Pancreas (tissue), 10 donors: ENCODE results near the gene OR52N1. TPM values are rescaled to one million over a fixed set of nuclear protein-coding genes. Genes with fewer than 3 reads are reported as not detected.

Experiments used
- ATAC-seq, 4 donors: fragments of 200-7000 bp; cut with Tn5 transposase; one replicate each; pipeline versions ENCODE4 v1.8.0 to v1.9.1; 2020; ENCODE audit warnings: mild to moderate bottlenecking in 4 of 4, moderate library complexity in 4 of 4
- DNase-seq, 6 donors: peaks; one replicate each; pipeline ENCODE4 v3.0.0-alpha.2; 2020
- FAIRE-seq: peaks from 2 replicates; lab custom pipeline; 2012; peaks lifted over from hg19 to GRCh38; lab: Jason Lieb, UNC
- H3K27ac ChIP-seq, 4 donors: fragments of 200-600 bp; sonication (generic); 1 replicate in 3 of 4; 2 replicates in 1 of 4; pipeline versions ENCODE4 v1.5.0 to v1.8.0; 2020
- H3K27me3 ChIP-seq, 4 donors: fragments of 200-600 bp; one replicate each; pipeline ENCODE4 v1.8.0; 2021
- H3K36me3 ChIP-seq, 3 donors: fragments of 200-600 bp; sonication (generic) in 1 of 3; one replicate each; pipeline versions ENCODE4 v1.5.0 to v1.8.0; 2020 to 2021
- H3K4me1 ChIP-seq, 3 donors: fragments of 200-600 bp; one replicate each; pipeline ENCODE4 v1.8.0; 2021
- H3K4me3 ChIP-seq, 4 donors: fragments of 200-600 bp; sonication (generic) in 2 of 4; one replicate each; pipeline versions ENCODE4 v1.5.0 to v1.8.0; 2020 to 2021
- H3K9me3 ChIP-seq, 4 donors: fragments of 200-600 bp; one replicate each; pipeline ENCODE4 v1.8.0; 2021
- intact Hi-C, 3 donors: fragments of 100-400 bp; cut with DNase I; formaldehyde crosslinking; loops; one replicate each; pipeline versions ENCODE4 v1.11.1 to v1.14.2; 2022
- polyA plus RNA-seq, 2 donors: library from polyadenylated mRNA; stranded (reverse); fragments of 200-250 nt; gene quantifications; one replicate each; pipeline ENCODE4 v1.2.3, GENCODE V29; 2013
- total RNA-seq, 6 donors: library from RNA; stranded (reverse); fragmentation: NEBNext Ultra II Directional in 4 of 6; extraction: Animal tissue kit (Norgen Biotek cat#: 25700) in 4 of 6; gene quantifications; one replicate each; pipeline versions ENCODE4 v1.2.1 to v1.2.4, GENCODE V29; 2021 to 2023
- TF ChIP-seq, protein P1 (sequence below), 4 donors: fragments of 200-600 bp; sonication (generic) in 3 of 4; IDR thresholded peaks; one replicate each; pipeline versions ENCODE4 v1.5.0 to v1.8.0; 2021; ENCODE audit warnings: antibody characterized with exemption in 4 of 4
- donor health status: healthy with polysubstance abuse.
- donor health status: DM: no; HTN: no; CAD: no; lungs with moderate emphysema.
- donor health status: DM: no; HTN: no; CAD: no.
- donor health status: control.
- donor health status: control.
- donor health status: Bipolar disorder and iron deficiency.
- donor health status: DM: yes; HTN: yes; CAD: no.
- donor health status: DM: no; HTN: no; CAD: no.
- donor health status: DM: no; HTN: no; CAD: no.
- donor health status: DM: yes; HTN: yes; CAD: no.

Gene OR52N1
- total and polyA plus RNA-seq, 8 donors = 0.09 TPM; not detected in 7

DNA sequence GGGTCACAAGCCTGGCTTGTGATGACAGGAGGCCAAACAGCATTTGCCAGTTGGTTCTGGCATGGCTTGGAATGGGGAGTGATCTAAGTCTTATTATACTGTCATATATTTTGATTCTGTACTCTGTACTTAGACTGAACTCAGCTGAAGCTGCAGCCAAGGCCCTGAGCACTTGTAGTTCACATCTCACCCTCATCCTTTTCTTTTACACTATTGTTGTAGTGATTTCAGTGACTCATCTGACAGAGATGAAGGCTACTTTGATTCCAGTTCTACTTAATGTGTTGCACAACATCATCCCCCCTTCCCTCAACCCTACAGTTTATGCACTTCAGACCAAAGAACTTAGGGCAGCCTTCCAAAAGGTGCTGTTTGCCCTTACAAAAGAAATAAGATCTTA lies 54.0 kb downstream of the OR52N1 start:
- FAIRE-seq (no peak), ATAC-seq (no peak), DNase-seq (no peak)
- intact Hi-C loops = no loop called here
- Histone ChIP-seq H3K4me3 (no peak overlapping the region), H3K9me3 (no peaks in the 10 kb centered on the region), H3K4me1 (no peaks in the 10 kb centered on the region), H3K27me3 (peaks cover 0 to 4% (median 0%) of the 10 kb centered on the region in 4 donors), H3K27ac (no peak overlapping the region), H3K36me3 (no peaks in the 10 kb centered on the region)
- TF ChIP-seq, protein P1, sequence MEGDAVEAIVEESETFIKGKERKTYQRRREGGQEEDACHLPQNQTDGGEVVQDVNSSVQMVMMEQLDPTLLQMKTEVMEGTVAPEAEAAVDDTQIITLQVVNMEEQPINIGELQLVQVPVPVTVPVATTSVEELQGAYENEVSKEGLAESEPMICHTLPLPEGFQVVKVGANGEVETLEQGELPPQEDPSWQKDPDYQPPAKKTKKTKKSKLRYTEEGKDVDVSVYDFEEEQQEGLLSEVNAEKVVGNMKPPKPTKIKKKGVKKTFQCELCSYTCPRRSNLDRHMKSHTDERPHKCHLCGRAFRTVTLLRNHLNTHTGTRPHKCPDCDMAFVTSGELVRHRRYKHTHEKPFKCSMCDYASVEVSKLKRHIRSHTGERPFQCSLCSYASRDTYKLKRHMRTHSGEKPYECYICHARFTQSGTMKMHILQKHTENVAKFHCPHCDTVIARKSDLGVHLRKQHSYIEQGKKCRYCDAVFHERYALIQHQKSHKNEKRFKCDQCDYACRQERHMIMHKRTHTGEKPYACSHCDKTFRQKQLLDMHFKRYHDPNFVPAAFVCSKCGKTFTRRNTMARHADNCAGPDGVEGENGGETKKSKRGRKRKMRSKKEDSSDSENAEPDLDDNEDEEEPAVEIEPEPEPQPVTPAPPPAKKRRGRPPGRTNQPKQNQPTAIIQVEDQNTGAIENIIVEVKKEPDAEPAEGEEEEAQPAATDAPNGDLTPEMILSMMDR (IDR thresholded peaks at IDR 0.05) = no peak

Other genes with a start within 250 kb of the OR52N1 start
- gene OR52H1, start 242.7 kb downstream of the OR52N1 start, total RNA-seq = under 1 TPM in 4 of 6 donors, not detected in 2; 0.17 to 0.31 (median 0.25) TPM
- gene OR52H1, start 242.7 kb downstream of the OR52N1 start, polyA plus RNA-seq = not detected
- not detected for gene OR52B6, start 210.4 kb downstream of the OR52N1 start, total RNA-seq
- not detected for gene OR52B6, start 210.4 kb downstream of the OR52N1 start, polyA plus RNA-seq
- gene TRIM6, start 194.6 kb downstream of the OR52N1 start, total RNA-seq = 1 to 10 TPM in 4 of 6 donors, under 1 TPM in 2; 0.76 to 1.7 (median 1.4) TPM
- gene TRIM6, start 194.6 kb downstream of the OR52N1 start, polyA plus RNA-seq = 1 to 10 TPM; 1.1 to 1.7 TPM
- gene TRIM34, start 166.3 kb downstream of the OR52N1 start, total RNA-seq = 1 to 10 TPM in 4 of 6 donors, under 1 TPM in 2; 0.54 to 5.6 (median 1.6) TPM
- gene TRIM34, start 166.3 kb downstream of the OR52N1 start, polyA plus RNA-seq = 1 to 10 TPM; 1.6 to 3.2 TPM
- 10 to 100 TPM; 16.1 to 23.8 (median 18.8) TPM for gene TRIM5, start 106.2 kb downstream of the OR52N1 start, total RNA-seq
- 1 to 10 TPM; 6.4 to 9.8 TPM for gene TRIM5, start 106.2 kb downstream of the OR52N1 start, polyA plus RNA-seq
- 10 to 100 TPM in 4 of 6 donors, 1 to 10 TPM in 2; 4.1 to 24.7 (median 11.6) TPM for gene TRIM22, start 101.5 kb downstream of the OR52N1 start, total RNA-seq
- 1 to 10 TPM; 9.1 to 9.5 TPM for gene TRIM22, start 101.5 kb downstream of the OR52N1 start, polyA plus RNA-seq
- gene OR56B1, start 54.8 kb downstream of the OR52N1 start, total RNA-seq = not detected
- gene OR56B1, start 54.8 kb downstream of the OR52N1 start, polyA plus RNA-seq = not detected
- not detected for gene OR52N4, start 37.0 kb downstream of the OR52N1 start, total RNA-seq
- under 1 TPM in 1 of 2 donors, not detected in 1; 0.07 TPM for gene OR52N4, start 37.0 kb downstream of the OR52N1 start, polyA plus RNA-seq
- gene OR52N5, start 7.9 kb downstream of the OR52N1 start, total RNA-seq = under 1 TPM in 1 of 6 donors, not detected in 5; 0.12 TPM
- gene OR52N5, start 7.9 kb downstream of the OR52N1 start, polyA plus RNA-seq = not detected
- gene OR52N2, start 17.7 kb upstream of the OR52N1 start, total RNA-seq = under 1 TPM in 2 of 6 donors, not detected in 4; 0.19 to 0.31 TPM
- gene OR52N2, start 17.7 kb upstream of the OR52N1 start, polyA plus RNA-seq = not detected
- not detected for gene OR52E6, start 50.6 kb upstream of the OR52N1 start, total RNA-seq
- not detected for gene OR52E6, start 50.6 kb upstream of the OR52N1 start, polyA plus RNA-seq
- gene OR52E8, start 66.4 kb upstream of the OR52N1 start, total RNA-seq = not detected
- not detected for gene OR52E8, start 66.4 kb upstream of the OR52N1 start, polyA plus RNA-seq
- gene OR52E4, start 89.4 kb upstream of the OR52N1 start, total RNA-seq = not detected
- gene OR52E4, start 89.4 kb upstream of the OR52N1 start, polyA plus RNA-seq = not detected
- gene OR52E5, start 101.9 kb upstream of the OR52N1 start, total RNA-seq = not detected
- gene OR52E5, start 101.9 kb upstream of the OR52N1 start, polyA plus RNA-seq = not detected
- gene OR56A3, start 151.0 kb upstream of the OR52N1 start, total RNA-seq = not detected
- gene OR56A3, start 151.0 kb upstream of the OR52N1 start, polyA plus RNA-seq = not detected
- gene OR56A5, start 177.2 kb upstream of the OR52N1 start, total RNA-seq = not detected
- not detected for gene OR56A5, start 177.2 kb upstream of the OR52N1 start, polyA plus RNA-seq
- not detected for gene OR52L1, start 195.7 kb upstream of the OR52N1 start, total RNA-seq
- gene OR52L1, start 195.7 kb upstream of the OR52N1 start, polyA plus RNA-seq = not detected
- gene OR56A4, start 215.7 kb upstream of the OR52N1 start, total RNA-seq = under 1 TPM in 1 of 6 donors, not detected in 5; 0.06 TPM
- gene OR56A4, start 215.7 kb upstream of the OR52N1 start, polyA plus RNA-seq = not detected
- gene OR56A1, start 239.5 kb upstream of the OR52N1 start, total RNA-seq = not detected
- not detected for gene OR56A1, start 239.5 kb upstream of the OR52N1 start, polyA plus RNA-seq